Neural progenitor cell (in vitro differentiated cells): Measurements from ENCODE around the gene IL2RG.

Experiments used
- CTCF ChIP-seq: fragments of 200-600 bp; sonication (generic); IDR thresholded peaks from 2 replicates; pipeline ENCODE4 v1.5.1; 2017; ENCODE audit warnings: antibody characterized with exemption, mild to moderate bottlenecking
- EZH2 ChIP-seq: fragments of 200-600 bp; sonication (generic); IDR thresholded peaks from 2 replicates; pipeline ENCODE4 v1.6.1; 2017; ENCODE audit warnings: antibody characterized with exemption, mild to moderate bottlenecking, moderate library complexity

- TF ChIP-seq CTCF (no peak), EZH2 (no peak)
Measured at GRCh38 chrX:71131510-71131909, 20.1 kb upstream of the IL2RG start.
